Neural progenitor cell (in vitro differentiated cells): ENCODE data around the gene AADAC.

Experiments used
- CTCF ChIP-seq: fragments of 200-600 bp; sonication (generic); IDR thresholded peaks from 2 replicates; pipeline ENCODE4 v1.5.1; 2017; ENCODE audit warnings: antibody characterized with exemption, mild to moderate bottlenecking
- EZH2 ChIP-seq: fragments of 200-600 bp; sonication (generic); IDR thresholded peaks from 2 replicates; pipeline ENCODE4 v1.6.1; 2017; ENCODE audit warnings: antibody characterized with exemption, mild to moderate bottlenecking, moderate library complexity
- EZH2phosphoT487 ChIP-seq: fragments of 200-600 bp; sonication (generic); IDR thresholded peaks from 2 replicates; pipeline ENCODE4 v1.6.1; 2017; ENCODE audit warnings: antibody characterized with exemption

GRCh38 chr3:151770956-151771355, 43.0 kb upstream of the AADAC start:
- TF ChIP-seq CTCF (no peak), EZH2 (no peak), EZH2phosphoT487 (no peak)
